K562 (cell line): Measurements from ENCODE around the gene SLC7A5.

Experiments
- NCOA1 ChIP-seq: fragments of 450-650 bp; IDR thresholded peaks from 2 replicates; pipeline ENCODE4 v1.6.1; 2016; ENCODE audit warnings: low read depth
- TRIM24 ChIP-seq, 2 experiments: fragments of 450-650 bp; IDR thresholded peaks; 2 replicates each; pipeline ENCODE4 v1.6.1; 2016
- ZNF217 ChIP-seq: sonication (generic); formaldehyde crosslinking; IDR thresholded peaks from 2 replicates; pipeline ENCODE4 v1.8.0; 2022; ENCODE audit warnings: mild to moderate bottlenecking, missing genetic modification reagents
- ZSCAN29 ChIP-seq: fragments of 450-650 bp; IDR thresholded peaks from 2 replicates; pipeline ENCODE4 v1.6.1; 2017

GRCh38 chr16:87784812-87785211, 84.5 kb downstream of the SLC7A5 start:
- TF ChIP-seq NCOA1 (no peak), ZSCAN29 (no peak), ZNF217 (no peak), TRIM24 (IDR thresholded peaks at IDR 0.05) (no peak)
